Measurements from ENCODE around the gene NEDD4. TPM values are rescaled to one million over a fixed set of nuclear protein-coding genes. Genes with fewer than 3 reads are reported as not detected.

Gene NEDD4
- total and polyA plus RNA-seq, 4 donors, result 3.5 to 22.0 (median 7.7) TPM

DNA sequence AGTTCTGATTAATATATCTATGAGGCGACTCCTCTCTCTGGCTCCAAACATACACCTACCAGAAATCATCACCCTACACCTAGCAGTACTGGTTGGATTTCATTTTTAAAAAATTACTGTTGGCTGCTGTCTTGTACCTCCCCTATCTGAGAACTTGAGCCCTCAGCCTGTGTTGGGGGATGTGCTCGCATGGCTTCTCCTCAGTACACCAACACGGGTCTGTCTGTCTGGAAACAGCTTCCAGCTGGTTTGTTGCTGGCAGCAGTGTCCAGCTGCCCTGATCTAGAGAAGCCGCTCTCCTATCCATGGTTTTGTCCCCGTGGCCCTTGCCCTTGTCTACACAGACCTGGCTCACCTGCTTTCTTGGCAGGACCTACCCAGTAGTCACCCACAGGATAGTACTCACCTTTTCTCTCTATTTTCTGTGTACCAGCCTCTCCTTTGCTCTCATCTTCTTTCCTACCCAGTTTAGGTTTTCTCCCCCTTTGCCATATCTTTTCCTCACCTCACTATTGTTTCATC is 43.2 kb upstream of the NEDD4 start:
- Histone ChIP-seq H3K36me3 (ENCODE audit: control insufficient read depth in 4 of 4, insufficient read depth in 4 of 4, low read length in 4 of 4) (no peaks in the 10 kb centered on the region), H3K27me3 (ENCODE audit: control insufficient read depth in 3 of 3, insufficient read depth in 3 of 3, low read length in 2 of 3) (no peaks in the 10 kb centered on the region), H3K9ac (ENCODE audit: insufficient read depth in 1 of 2, low read length in 2 of 2) (no peak overlapping the region), H3K4me1 (ENCODE audit: control insufficient read depth in 5 of 5, insufficient read depth in 5 of 5, low read length in 5 of 5) (peaks cover 0 to 3% (median 0%) of the 10 kb centered on the region in 5 donors), H3K27ac (ENCODE audit: low read depth in 1 of 2, low read length in 1 of 2) (no peak overlapping the region), H3K4me3 (no peak overlapping the region), H3K9me3 (ENCODE audit: control insufficient read depth in 4 of 4, insufficient read depth in 3 of 4, low read length in 3 of 4) (no peaks in the 10 kb centered on the region)
- DNase-seq, result peak in 2 of 3 donors; percentile 18 to 32
- ATAC-seq (ENCODE audit: insufficient read depth, low FRiP score), result no peak
- TF ChIP-seq, protein P1, sequence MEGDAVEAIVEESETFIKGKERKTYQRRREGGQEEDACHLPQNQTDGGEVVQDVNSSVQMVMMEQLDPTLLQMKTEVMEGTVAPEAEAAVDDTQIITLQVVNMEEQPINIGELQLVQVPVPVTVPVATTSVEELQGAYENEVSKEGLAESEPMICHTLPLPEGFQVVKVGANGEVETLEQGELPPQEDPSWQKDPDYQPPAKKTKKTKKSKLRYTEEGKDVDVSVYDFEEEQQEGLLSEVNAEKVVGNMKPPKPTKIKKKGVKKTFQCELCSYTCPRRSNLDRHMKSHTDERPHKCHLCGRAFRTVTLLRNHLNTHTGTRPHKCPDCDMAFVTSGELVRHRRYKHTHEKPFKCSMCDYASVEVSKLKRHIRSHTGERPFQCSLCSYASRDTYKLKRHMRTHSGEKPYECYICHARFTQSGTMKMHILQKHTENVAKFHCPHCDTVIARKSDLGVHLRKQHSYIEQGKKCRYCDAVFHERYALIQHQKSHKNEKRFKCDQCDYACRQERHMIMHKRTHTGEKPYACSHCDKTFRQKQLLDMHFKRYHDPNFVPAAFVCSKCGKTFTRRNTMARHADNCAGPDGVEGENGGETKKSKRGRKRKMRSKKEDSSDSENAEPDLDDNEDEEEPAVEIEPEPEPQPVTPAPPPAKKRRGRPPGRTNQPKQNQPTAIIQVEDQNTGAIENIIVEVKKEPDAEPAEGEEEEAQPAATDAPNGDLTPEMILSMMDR (IDR thresholded peaks at IDR 0.05; ENCODE audit: control extremely low read depth, extremely low read depth), result no peak
- WGBS, 2 donors, result 82 to 90% methylated on average over 5 of the region's 5 CpGs

GRCh38 chr15:56035166-56035565 is 41.8 kb upstream of the NEDD4 start:
- Histone ChIP-seq H3K9ac (ENCODE audit: insufficient read depth in 1 of 2, low read length in 2 of 2) (no peak overlapping the region), H3K9me3 (ENCODE audit: control insufficient read depth in 4 of 4, insufficient read depth in 3 of 4, low read length in 3 of 4) (no peaks in the 10 kb centered on the region), H3K4me1 (ENCODE audit: control insufficient read depth in 5 of 5, insufficient read depth in 5 of 5, low read length in 5 of 5) (peaks cover 0 to 3% (median 0%) of the 10 kb centered on the region in 5 donors), H3K27me3 (ENCODE audit: control insufficient read depth in 3 of 3, insufficient read depth in 3 of 3, low read length in 2 of 3) (no peaks in the 10 kb centered on the region), H3K27ac (ENCODE audit: low read depth in 1 of 2, low read length in 1 of 2) (no peak overlapping the region), H3K36me3 (ENCODE audit: control insufficient read depth in 4 of 4, insufficient read depth in 4 of 4, low read length in 4 of 4) (no peaks in the 10 kb centered on the region), H3K4me3 (no peak overlapping the region)
- no peak for DNase-seq
- no peak for ATAC-seq (ENCODE audit: insufficient read depth, low FRiP score)
- TF ChIP-seq, protein P1 (IDR thresholded peaks at IDR 0.05; ENCODE audit: control extremely low read depth, extremely low read depth), result no peak
- 90 to 94% methylated on average over 2 of the region's 2 CpGs for WGBS, 2 donors

DNA sequence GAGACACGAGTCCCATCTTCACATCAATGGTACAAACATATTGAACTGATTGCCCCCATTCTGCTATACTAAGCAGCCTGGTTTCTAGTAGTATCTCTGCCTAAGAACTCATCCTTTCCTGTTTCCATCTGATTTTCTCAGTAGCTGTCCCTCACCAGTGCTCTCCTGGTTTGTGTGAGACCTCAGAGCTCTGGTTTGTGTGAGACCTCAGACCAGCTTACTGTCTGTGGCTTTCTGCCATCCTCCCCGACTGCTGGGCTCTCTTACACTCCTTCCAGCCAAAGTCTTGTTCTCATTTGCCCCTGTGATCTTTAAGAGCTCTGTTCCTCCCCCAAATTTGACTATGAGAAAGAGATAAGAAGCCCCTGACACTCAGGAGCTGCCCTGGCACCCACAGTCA is 41.1 kb upstream of the NEDD4 start:
- Histone ChIP-seq H3K4me3 (no peak overlapping the region), H3K9ac (ENCODE audit: insufficient read depth in 1 of 2, low read length in 2 of 2) (no peak overlapping the region), H3K36me3 (ENCODE audit: control insufficient read depth in 4 of 4, insufficient read depth in 4 of 4, low read length in 4 of 4) (no peaks in the 10 kb centered on the region), H3K27ac (ENCODE audit: low read depth in 1 of 2, low read length in 1 of 2) (no peak overlapping the region), H3K4me1 (ENCODE audit: control insufficient read depth in 5 of 5, insufficient read depth in 5 of 5, low read length in 5 of 5) (no peaks in the 10 kb centered on the region), H3K27me3 (ENCODE audit: control insufficient read depth in 3 of 3, insufficient read depth in 3 of 3, low read length in 2 of 3) (no peaks in the 10 kb centered on the region), H3K9me3 (ENCODE audit: control insufficient read depth in 4 of 4, insufficient read depth in 3 of 4, low read length in 3 of 4) (no peaks in the 10 kb centered on the region)
- TF ChIP-seq, protein P1 (IDR thresholded peaks at IDR 0.05; ENCODE audit: control extremely low read depth, extremely low read depth), result no peak
- DNase-seq, result no peak
- ATAC-seq (ENCODE audit: insufficient read depth, low FRiP score), result no peak
- 50 to 71% methylated on average over 2 of the region's 2 CpGs for WGBS, 2 donors

DNA sequence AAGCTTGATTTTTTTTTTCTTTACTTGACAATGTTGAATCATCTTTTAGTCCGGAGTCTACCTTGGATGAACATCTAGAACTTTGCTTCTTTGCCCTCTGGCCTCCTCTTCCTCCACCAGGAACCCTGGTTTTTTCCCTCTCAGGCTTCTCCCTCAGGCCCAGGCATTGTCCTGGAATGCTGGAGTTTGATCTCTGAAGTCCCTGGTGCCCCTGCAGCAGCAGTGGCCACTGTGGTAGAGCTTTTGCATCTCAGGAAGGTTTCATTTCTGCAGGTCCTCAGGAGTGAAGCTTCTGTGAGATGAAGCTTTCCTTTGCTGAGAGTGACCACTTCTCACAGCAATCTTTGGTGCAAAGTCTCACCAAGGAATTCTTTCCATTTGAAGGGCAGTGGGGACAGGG is 39.0 kb upstream of the NEDD4 start:
- no peak for ATAC-seq (ENCODE audit: insufficient read depth, low FRiP score)
- TF ChIP-seq, protein P1 (IDR thresholded peaks at IDR 0.05; ENCODE audit: control extremely low read depth, extremely low read depth), result no peak
- Histone ChIP-seq H3K4me3 (no peak overlapping the region), H3K4me1 (ENCODE audit: control insufficient read depth in 5 of 5, insufficient read depth in 5 of 5, low read length in 5 of 5) (no peaks in the 10 kb centered on the region), H3K9me3 (ENCODE audit: control insufficient read depth in 4 of 4, insufficient read depth in 3 of 4, low read length in 3 of 4) (no peaks in the 10 kb centered on the region), H3K27ac (ENCODE audit: low read depth in 1 of 2, low read length in 1 of 2) (no peak overlapping the region), H3K9ac (ENCODE audit: insufficient read depth in 1 of 2, low read length in 2 of 2) (no peak overlapping the region), H3K27me3 (ENCODE audit: control insufficient read depth in 3 of 3, insufficient read depth in 3 of 3, low read length in 2 of 3) (no peaks in the 10 kb centered on the region), H3K36me3 (ENCODE audit: control insufficient read depth in 4 of 4, insufficient read depth in 4 of 4, low read length in 4 of 4) (no peaks in the 10 kb centered on the region)
- no peak for DNase-seq
- WGBS, 2 donors, result 99 to 100% methylated on average over 1 of the region's 1 CpG
